ENCODE results near the gene CCDC30.

DNA sequence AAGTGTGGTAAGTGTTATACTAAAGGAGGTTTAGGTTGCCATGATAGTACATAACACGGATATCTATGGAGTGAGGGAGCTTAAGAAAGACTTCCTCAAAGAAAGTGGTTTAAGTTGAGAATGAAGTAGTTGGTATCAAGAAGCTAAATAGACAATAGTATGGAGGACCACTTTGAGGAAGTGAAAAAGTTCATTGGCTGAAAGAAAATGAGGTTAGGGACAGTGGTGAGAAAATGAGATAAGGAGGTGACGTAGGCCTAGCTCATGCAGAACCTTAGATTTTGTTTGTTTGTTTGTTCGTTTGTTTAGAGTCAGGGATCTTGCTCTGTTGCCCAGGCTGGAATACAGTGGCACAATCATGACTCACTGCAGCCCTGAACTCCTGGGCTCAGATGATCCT lies 122.9 kb downstream of the CCDC30 start:
- TF ChIP-seq, protein P1, sequence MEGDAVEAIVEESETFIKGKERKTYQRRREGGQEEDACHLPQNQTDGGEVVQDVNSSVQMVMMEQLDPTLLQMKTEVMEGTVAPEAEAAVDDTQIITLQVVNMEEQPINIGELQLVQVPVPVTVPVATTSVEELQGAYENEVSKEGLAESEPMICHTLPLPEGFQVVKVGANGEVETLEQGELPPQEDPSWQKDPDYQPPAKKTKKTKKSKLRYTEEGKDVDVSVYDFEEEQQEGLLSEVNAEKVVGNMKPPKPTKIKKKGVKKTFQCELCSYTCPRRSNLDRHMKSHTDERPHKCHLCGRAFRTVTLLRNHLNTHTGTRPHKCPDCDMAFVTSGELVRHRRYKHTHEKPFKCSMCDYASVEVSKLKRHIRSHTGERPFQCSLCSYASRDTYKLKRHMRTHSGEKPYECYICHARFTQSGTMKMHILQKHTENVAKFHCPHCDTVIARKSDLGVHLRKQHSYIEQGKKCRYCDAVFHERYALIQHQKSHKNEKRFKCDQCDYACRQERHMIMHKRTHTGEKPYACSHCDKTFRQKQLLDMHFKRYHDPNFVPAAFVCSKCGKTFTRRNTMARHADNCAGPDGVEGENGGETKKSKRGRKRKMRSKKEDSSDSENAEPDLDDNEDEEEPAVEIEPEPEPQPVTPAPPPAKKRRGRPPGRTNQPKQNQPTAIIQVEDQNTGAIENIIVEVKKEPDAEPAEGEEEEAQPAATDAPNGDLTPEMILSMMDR (IDR thresholded peaks at IDR 0.05), result no peak
- no peak for TF ChIP-seq POLR2A (IDR thresholded peaks at IDR 0.05)
